Frontal cortex (tissue), 4 donors: Measurements from ENCODE around the gene GRK5. TPM values are rescaled to one million over a fixed set of nuclear protein-coding genes. Genes with fewer than 3 reads are reported as not detected.

Experiments used
- DNase-seq, 2 donors: peaks; one replicate each; pipeline ENCODE4 v3.0.0; 2012; ENCODE audit warnings: low spot score in 2 of 2
- FAIRE-seq: peaks from 2 replicates; lab custom pipeline; 2012; peaks lifted over from hg19 to GRCh38; lab: Jason Lieb, UNC
- small RNA-seq: library from RNA; depleted of rRNA; stranded (forward); fragments of <200 nt; gene quantifications from one replicate; pipeline ENCODE3, GENCODE V24; 2014
- total RNA-seq: library from RNA; depleted of rRNA; stranded (reverse); fragments of >200 nt; gene quantifications from one replicate; pipeline ENCODE4 v1.2.3, GENCODE V29; 2014
- donor health status: control.
- donor health status: control.
- donor health status: control.

The GRK5 gene
- total RNA-seq, 1 donor from 2014 or later: 11.4 TPM

- no peak for DNase-seq
- FAIRE-seq: no peak
Observed at GRCh38 chr10:119500821-119501220, 293.4 kb downstream of the GRK5 start.

- no peak for FAIRE-seq
- DNase-seq: no peak
Observed at GRCh38 chr10:119501690-119502089, 294.3 kb downstream of the GRK5 start.

- no peak for DNase-seq
- FAIRE-seq: no peak
Observed at GRCh38 chr10:119502209-119502608, 294.8 kb downstream of the GRK5 start.

GRCh38 chr10:119502618-119503155, 295.3 kb downstream of the GRK5 start:
- FAIRE-seq (no peak), DNase-seq (no peak)

- no peak for FAIRE-seq
- DNase-seq: no peak
Observed at GRCh38 chr10:119503821-119504220, 296.4 kb downstream of the GRK5 start.

GRCh38 chr10:119504651-119505050, 297.3 kb downstream of the GRK5 start:
- no peak for FAIRE-seq

GRCh38 chr10:119505131-119505551, 297.8 kb downstream of the GRK5 start:
- FAIRE-seq (no peak), DNase-seq (no peak)

More at GRCh38 chr10:119504651-119505050, 297.3 kb downstream of the GRK5 start:
- no peak for DNase-seq

Small RNA genes lying within 50 kb of the gene (small RNA-seq; reads per million reads assigned to genes)
- gene MIR4681 (not detected), gene RN7SL749P (not detected)

Other genes starting within 250 kb of the GRK5 start
- gene NANOS1, start 177.9 kb upstream of the GRK5 start, total RNA-seq: 7.3 TPM
- 66.4 TPM for gene EIF3A, start 126.8 kb upstream of the GRK5 start, total RNA-seq
- gene DENND10, start 103.5 kb upstream of the GRK5 start, total RNA-seq: 70.1 TPM
- gene SFXN4, start 41.9 kb upstream of the GRK5 start, total RNA-seq: 21.6 TPM
- 113 TPM for gene PRDX3, start 28.8 kb upstream of the GRK5 start, total RNA-seq